Ishikawa (cell line): ENCODE results near the gene IL12RB1.

Source experiments
- CEBPB ChIP-seq: IDR thresholded peaks from 2 replicates; pipeline ENCODE4 v1.6.1; 2012
- EGR1 ChIP-seq: IDR thresholded peaks from 2 replicates; pipeline ENCODE4 v1.6.1; 2012
- EP300 ChIP-seq: IDR thresholded peaks from 2 replicates; pipeline ENCODE4 v1.6.1; 2012; ENCODE audit warnings: borderline replicate concordance
- FOXM1 ChIP-seq: IDR thresholded peaks from 2 replicates; pipeline ENCODE4 v1.6.1; 2012; ENCODE audit warnings: low read depth, borderline replicate concordance
- MAX ChIP-seq: IDR thresholded peaks from 2 replicates; pipeline ENCODE4 v1.6.1; 2012
- RAD21 ChIP-seq: IDR thresholded peaks from 2 replicates; pipeline ENCODE4 v1.6.1; 2012; ENCODE audit warnings: low read depth
- REST ChIP-seq: IDR thresholded peaks from 2 replicates; pipeline ENCODE4 v1.6.1; 2012; ENCODE audit warnings: low read depth, mild to moderate bottlenecking
- TAF1 ChIP-seq: IDR thresholded peaks from 2 replicates; pipeline ENCODE4 v1.6.1; 2012; ENCODE audit warnings: low read depth, mild to moderate bottlenecking
- TCF12 ChIP-seq: IDR thresholded peaks from 2 replicates; pipeline ENCODE4 v1.6.1; 2012; ENCODE audit warnings: low read depth
- TEAD4 ChIP-seq: IDR thresholded peaks from 2 replicates; pipeline ENCODE4 v1.6.1; 2012
- YY1 ChIP-seq: IDR thresholded peaks from 2 replicates; pipeline ENCODE4 v1.6.1; 2012; ENCODE audit warnings: low read depth
- TF ChIP-seq, protein P1 (sequence below): IDR thresholded peaks from 2 replicates; pipeline ENCODE4 v1.6.1; 2012

- no peak for TF ChIP-seq TAF1
- no peak for TF ChIP-seq TCF12
- no peak for TF ChIP-seq REST
- no peak for TF ChIP-seq FOXM1
- TF ChIP-seq, protein P1, sequence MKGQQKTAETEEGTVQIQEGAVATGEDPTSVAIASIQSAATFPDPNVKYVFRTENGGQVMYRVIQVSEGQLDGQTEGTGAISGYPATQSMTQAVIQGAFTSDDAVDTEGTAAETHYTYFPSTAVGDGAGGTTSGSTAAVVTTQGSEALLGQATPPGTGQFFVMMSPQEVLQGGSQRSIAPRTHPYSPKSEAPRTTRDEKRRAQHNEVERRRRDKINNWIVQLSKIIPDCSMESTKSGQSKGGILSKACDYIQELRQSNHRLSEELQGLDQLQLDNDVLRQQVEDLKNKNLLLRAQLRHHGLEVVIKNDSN: no peak
- no peak for TF ChIP-seq MAX
- TF ChIP-seq TEAD4: no peak
- no peak for TF ChIP-seq YY1
- TF ChIP-seq RAD21: no peak
- no peak for TF ChIP-seq EP300
- no peak for TF ChIP-seq CEBPB
- TF ChIP-seq EGR1: no peak
Observed at GRCh38 chr19:18083929-18084684, 2.6 kb downstream of the IL12RB1 start.
